NCI-H1930 (cell line): ENCODE data around the gene GFOD1.
"Not testable (repeated sequence)": the region's sequence is repeated elsewhere in the genome, so short reads cannot be mapped to it uniquely, and the experiment has no call there.

ENCODE experiments used
- DNase-seq, 2 experiments: peaks; one replicate each; lab custom pipeline; 2025; lab: John Stamatoyannopoulos, UW

Gene GFOD1

DNA sequence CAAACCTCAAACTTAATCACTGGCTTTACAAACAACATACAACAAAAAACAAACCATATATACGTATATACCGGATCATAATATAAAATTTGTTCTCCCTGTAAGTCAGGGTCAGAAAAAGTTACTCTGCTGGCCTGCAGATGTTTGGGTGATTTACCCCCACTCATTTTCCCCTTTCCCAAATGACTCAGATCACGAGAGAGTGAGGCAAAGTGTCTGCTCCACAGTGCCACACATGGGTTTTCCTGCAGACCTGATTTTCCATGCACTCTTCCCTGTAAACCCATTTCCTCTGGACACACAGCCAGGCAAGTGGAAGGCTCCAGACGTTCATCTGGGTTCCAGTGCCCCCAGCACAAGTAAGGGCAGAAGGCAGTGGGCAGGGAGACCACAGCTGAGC, 23.5 kb downstream of the GFOD1 start:
- no peak for DNase-seq

DNA sequence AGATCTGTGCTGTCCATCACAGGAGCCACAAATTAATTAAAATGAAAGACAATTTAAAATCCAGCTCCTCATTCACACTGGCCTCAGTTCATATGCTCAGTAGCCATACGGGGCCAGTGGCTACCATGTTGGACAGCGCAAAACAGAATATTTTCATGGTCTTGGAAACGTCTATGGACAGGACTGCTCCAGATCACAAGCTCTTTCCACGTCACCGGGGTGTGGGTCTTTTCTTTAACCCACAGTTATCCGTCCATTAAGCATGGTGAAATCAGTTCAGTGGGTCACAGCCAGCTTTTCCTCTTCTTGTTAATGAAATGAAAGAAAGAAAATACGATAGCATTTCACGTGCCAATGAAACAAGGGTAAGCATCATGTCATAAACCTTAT, 24.1 kb downstream of the GFOD1 start:
- DNase-seq: no peak

DNA sequence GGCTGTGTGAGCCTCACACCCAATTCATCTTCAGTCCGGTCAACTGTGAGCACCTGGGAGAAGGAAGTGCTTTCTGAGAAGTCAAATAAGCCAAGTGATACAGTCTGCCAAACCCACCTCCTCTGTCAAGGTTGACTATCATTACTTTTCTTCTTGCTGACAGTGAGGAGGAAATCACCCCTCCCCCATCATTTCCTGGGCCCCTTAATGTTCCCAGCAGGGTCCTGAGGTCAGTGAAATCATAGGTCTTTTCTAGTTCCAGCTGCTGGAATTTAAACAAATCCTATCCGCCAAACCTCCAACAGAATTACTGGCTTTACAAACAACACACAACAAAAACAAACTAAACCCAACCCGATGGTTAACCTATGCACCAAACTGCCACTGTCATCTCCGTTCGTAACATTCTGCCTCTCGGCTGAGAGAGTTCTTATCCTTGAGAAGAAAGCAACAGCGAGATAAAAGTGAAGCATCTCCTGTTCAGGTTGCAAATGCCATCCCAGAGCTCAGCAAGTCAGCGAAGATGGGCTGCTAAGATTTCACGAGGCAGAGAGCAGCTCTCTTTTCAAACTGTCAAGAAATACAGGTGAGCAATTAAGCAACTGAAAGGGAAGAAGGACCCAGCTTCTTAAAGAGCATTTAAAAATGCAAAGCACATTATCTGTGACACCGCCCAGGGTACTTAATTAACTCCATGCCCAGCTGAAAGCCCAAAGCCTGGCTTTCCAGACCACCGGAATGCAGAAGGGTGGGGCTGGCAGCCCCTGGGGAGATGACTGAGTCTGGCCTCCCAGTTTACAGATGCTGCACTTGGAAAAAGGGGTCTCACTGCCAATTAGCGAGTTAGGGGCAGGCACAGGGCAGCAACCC, 24.7 kb downstream of the GFOD1 start:
- no peak for DNase-seq

DNA sequence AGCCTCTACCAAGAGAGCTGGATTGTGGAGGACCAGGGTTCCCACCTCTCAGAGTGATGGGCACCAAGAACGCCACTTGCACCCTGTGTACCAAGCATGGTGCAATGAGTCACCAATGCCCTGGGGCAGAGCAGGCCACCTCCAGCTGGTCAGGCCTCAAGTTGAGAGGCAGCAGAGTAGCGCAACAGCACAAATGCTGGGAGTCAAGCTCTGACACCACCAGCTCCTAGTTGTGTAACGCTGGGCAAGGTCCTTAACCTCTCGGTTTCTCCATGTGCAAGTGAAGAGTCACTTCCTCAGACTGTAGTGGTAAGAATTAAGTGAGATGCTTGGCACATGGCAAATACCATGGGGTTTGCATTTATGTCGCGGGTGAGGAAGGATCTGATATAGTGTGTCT, 25.6 kb downstream of the GFOD1 start:
- DNase-seq: no peak

DNA sequence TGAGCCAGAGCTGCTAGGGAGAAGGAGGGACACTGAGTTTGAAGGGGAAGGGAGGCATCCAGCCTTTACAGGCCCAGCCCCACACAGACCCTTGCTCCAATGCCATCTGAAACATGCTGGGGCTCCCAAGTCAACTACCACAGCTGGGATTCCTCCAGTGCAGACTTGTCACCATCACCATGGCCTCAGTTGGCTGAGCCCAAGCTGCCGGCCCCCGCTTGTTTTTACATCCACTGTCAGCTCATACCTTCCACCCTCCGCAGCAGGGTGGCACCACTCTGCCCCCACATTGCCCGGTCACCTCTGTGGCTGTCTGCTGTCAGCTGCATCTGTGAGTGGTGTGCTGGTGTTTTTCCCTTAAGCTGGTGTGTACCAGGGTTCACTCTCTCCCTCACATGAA, 26.1 kb downstream of the GFOD1 start:
- no peak for DNase-seq

DNA sequence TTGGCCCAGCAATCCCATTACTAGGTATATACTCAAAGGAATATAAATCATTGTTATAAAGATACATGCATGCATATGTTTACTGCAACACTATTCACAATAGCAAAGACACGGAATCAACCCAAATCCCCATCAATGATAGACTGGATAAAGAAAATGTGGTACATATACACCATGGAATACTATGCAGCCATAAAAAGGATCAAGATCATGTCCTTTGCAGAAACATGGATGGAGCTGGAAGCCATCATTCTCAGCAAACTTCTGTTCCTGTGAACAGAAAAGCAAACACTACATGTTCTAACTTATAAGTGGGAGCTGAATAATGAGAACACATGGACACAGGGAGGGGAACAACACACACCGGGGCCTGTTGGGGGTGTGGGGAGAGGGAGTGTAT, 27.1 kb downstream of the GFOD1 start:
- DNase-seq: not testable (repeated sequence)

DNA sequence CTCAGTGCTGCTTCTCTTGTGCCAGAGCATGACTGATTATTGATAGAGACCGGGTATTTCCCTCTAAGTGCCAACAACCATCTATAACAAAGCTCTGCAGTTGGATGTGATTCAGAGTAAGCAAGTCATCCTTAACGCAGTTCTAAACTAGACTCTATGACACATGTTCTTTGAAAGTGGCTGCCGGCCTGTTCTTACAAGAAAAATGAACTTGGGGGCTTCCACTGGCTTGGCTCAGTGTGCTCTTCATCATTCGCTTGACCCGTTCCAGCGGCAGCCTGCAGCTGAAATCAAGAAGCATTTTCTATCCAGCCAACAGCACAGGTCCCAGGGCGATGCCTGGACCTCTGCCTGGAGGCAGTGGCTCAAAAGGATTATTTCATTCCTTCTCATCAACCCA, 29.8 kb downstream of the GFOD1 start:
- no peak for DNase-seq

DNA sequence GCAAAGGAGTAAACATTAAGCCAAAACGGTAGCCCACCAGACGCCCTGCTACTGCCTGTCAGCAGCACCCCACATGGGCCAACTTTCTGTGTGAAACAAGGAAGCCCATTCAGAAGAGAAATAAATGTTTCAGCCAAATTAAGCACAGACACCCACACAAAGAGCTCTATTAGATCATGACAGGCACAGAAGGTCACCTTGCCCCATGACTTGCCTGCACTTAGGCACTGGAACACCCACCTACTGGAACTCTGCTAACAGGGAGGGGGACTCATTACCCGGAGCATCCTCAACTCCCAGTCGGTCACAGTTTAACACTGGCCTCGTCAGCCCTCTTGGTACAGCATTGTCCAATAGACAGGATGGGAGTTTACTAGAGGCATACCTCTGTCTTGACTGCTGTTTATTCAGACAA, 31.8 kb downstream of the GFOD1 start:
- DNase-seq: no peak

DNA sequence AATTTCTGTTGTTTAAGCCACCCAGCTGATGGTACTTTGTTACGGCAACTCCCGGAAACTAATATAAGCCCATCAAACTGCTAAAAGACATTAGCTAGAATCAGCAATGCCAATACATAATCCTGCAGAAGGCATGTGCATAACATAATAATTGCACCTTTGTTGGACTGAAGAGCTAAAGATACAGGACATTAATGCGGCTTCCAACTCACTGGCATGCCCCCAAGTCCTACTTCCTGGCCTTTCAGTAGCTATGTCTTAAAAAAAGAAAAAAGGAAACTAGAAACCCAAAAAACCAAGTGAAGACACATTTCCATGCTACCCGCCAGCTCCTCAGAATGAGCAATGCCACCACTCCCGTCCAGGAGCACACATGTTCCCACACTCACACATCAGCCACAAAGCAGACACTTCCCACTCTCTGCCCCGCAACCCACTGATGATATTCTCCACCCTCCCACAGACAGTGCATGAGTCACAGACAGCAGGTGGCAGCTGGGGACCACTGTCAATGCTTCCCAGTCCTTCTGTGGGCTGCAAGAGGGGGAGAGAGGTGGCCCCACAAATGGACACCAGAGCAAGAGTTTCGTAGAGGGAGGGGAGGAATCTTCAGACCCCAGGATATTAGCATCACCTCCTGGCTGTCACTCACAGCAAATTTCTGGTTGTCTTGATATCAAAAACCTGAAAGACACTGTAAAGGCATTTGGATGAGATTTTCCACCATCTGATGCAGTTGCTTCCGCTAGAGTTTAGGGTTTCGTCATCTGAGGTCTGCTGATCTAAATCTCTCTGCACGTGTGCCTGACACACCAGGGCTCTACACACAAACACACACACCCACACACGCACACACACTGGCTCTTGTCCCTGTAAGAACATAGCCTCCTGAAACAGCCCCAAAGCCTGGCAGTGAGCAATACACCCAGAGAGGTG, 32.8 kb downstream of the GFOD1 start:
- no peak for DNase-seq

DNA sequence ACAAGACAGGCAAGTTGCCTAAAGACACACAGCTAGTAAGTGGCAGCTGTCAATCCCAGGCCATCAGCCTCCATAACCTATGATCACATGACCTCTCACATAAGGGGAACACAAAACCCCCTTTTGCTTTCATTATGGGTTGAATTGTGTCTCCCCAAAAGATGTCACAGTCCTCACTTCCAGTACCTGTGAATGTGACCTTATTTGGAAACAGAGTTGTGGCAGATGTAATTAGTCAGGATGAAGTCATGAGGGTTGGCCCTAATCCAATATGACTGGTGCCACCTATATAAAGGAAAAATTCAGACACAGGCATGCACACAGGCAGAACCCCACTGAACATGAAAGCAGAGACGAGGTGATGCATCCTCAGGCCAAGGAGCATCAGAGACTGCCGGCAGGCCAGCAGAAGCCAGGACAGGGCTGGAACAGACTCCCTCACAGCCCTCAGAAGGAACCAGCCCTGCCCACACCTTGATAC, 33.6 kb downstream of the GFOD1 start:
- no peak for DNase-seq

DNA sequence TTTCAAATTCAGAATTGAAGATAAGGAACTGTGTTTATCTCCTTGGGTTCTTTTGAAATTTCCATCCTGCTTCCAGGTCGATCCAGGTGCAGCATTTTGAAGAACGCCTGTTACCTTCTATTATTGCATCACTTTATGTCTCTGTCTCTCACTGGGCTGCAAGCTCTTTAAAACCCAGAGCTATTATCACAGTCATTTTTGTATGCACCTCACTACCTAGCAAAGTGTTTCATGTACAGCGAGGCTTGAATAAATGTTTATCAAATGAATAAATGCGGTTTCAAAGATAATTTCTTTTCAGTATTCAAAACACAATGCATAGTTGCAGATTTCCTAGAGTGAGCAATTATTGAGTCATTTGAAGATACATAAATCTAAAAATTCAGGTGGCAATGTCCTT, 34.2 kb downstream of the GFOD1 start:
- peak in 1 of 2 experiments; percentile 4 for DNase-seq

DNA sequence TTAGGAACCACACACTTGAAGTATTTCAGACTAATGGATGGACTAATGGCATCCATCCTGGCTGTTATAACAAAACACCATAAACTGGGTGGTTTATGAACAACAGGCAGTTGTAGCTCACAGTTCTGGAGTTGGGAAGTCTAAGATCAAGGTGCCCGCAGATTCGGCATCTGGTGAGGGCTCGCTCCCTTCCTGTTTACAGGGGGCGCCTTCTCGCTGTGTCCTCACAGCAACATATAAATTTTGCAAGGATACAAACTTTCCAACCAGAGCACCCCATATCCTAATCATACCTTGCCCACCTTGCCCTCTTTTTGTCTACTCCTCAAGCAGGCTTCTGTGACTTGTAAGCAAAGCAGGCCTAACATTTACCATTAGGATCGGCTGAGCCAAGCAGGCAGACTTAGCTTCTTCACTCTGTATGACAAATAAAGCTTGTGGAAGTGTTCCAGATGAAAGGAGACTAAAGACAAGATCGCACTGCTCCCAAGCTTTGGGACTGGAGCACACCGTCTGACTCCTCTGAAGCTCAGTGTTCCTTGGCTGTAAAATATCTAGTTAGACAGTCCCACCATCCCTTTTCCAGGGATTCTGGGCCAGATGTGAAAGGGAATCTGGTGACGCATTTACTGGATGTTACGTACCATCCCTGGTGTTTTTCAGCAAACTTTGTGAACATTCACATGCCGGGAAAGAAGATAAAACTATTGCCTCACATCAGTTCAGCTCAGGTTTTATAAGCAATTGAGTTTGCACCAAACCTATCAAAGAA, 34.9 kb downstream of the GFOD1 start:
- DNase-seq: no peak

DNA sequence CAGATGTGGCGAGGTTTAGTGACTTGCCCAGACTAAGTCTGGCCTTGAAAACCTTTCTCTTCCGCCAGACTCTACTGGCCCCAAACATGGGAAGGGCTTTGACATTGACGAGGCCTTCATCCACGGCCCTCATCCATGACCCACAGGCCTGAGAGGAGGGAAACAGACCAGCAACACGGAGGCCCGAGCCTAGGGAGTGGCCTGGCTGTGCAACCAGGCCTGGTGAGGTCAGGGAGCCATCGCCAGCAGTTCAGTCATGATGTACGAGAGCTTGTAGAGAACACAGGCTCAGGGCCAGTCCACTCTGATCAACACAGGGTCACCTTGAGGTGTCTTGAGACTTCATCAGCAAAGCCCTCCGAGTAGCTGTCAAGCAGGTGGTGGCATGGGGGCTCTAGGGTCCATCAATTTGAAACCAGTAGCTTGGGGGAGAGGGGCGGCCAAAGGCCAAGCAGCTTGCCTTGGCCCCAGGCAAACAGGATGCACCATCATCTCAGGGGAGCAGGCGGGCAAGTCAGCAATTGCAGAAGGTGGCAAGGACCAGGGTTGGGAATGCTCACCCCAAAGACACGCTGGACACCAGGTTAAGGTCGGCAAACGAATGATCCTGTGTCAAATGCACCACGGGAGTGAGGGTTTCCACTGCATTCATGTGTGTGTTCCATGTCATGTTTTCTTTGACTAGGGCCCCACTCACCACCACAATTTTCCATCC, 36.1 kb downstream of the GFOD1 start:
- no peak for DNase-seq

DNA sequence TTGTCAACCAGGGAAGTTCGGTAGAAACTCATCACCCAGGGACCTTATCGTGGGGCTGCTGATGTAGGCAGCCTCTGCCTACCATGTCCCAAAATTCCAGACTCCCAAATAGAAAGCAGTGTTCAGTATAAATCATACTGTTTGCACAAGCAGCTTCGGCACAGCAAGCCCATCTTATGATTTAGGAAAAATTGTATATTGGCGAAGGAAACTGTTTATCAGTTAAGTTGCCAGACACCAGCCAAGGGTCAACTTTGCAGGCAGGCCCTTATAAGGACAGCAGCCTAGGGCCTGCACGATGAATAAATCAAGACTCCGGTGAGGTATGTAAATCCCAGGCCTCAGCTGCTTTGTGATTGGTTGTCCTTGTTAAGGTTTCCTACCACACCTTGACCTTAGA, 36.8 kb downstream of the GFOD1 start:
- DNase-seq: no peak

DNA sequence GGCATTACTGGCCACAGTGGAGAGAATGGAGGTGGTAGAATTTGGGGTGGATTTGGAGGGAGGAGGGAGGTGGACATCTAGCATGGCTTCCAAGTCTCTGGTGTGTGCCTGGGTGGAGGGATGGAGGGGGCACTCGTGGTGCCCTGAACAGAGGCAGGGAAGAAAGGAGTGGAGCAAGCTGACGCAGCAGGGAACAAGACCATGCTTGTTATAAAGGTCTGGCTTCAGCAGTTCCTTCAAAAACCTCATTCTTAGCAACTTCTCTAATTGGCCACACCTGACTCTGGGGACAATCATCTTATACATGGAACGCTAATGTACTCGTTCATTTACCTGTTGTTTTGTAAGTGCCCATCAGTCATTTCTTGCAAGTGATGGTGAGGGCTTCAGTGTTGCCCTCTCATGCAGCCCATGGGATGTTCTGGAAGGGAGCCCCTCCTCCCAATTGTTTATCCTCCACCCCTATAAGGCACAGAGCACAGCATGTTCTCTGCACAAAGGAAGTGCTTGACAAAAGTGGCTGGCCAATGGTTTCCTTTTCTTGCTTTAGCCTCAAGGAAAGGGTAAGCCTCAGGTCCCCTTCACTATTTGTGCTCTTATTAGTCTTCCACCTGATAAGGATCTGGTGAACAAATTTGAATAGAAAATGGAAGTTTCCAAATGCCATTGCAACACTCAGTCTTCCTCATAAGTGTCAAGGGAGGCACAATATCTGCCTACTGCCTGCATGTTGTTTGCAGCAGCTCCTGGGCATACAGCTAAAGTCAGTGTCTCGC, 39.3 kb downstream of the GFOD1 start:
- no peak for DNase-seq

DNA sequence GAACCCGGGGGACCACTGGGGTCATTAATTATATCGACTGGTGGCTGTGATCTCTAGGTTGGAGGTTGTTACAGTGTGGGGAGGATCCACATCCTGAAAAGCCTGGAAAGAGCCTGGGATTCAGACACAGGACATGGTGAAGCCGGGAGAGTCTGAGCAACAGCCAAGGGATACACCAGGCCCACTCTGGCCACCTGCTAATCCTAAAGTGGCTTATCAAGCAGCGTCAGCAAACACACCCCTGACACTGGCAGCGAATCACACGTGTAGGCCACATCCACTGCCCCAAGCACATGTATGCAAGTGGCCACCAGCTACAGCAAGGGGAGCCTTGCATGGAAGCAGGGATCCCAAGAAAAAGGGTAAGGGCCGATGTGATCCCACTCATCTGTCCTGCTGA, 41.0 kb downstream of the GFOD1 start:
- no peak for DNase-seq

DNA sequence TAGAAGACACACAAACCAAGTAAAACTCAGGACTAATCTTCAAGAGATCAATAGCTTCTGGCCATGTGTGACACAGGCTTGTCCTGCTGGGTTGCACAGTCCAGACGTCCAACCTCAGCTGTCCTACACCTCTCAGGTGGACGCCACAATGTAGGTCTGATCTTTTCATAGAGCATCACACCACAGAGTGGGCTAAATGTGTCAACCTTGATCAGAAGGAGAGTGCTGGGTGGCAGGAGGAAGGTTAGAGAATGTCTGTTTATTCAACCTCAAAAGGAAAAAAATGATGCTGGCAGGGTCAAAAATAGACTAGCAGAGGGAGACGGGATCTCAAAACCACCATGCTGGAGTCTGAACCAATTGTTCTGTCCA, 41.7 kb downstream of the GFOD1 start:
- DNase-seq: no peak

DNA sequence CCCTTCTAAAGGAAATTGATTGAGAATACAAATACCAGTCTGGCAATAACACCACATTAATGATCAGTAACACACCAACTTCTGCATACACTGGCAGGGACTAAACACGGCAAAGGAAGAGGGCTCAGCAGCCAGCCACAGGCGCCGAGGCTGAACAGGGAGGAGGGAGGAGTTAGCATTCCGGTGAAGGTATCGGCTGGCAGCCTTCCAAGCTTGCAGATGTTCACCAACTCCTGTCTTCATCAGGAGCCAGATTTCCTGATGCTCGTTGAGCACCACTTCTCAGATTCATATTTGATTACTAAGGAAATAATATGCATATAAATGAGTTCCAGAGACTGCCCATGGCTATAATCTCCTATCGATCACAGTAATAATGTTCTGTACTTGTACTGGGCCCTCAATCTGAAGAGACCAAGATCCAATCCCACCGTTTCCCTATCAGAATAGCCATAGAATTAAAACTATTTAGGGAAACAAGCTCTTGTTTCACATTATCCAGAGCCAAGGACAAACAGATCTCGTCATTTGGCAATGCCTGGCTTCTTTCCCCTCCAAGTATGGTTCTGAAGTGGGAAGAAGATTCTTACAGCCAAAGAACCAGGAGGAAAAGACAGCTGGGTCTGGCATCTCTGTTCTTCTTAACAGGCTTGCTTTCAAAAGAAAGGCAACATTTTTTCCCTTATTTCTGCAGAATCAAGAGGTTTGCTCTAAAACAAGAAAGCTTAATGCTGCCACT, 42.2 kb downstream of the GFOD1 start:
- DNase-seq: no peak

DNA sequence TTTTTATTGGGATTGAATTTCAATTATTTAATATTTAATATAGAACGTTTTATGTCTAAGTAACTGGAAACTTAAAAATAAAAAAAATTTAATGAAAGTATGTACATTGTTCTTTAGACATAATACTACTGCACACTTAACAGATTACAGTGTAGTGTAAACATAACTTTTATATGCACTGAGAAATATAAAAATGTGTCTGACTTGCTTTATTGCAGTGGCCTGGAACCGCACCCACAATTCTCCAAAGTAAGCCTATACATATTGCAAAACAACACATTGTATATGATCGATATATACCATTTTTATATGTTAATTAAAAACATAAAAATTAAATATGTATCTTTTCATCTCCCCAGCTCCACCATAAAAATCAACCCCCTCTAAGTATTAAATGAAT, 42.8 kb downstream of the GFOD1 start:
- no peak for DNase-seq

DNA sequence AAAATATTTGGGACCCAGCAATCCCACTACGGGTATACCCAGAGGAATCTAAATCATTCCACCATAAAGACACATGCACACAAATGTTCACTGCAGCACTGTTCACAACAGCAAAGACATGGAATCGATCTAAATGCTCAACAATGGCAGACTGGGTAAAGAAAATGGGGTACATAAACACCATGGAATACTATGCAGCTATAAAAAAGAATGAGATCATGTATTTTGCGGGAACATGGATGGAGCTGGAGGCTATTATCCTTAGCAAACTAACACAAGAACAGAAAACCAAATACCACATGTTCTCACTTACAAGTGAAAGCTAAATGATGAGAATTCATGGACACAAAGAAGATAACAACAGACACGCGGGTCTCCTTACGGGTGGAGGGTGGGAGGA, 43.4 kb downstream of the GFOD1 start:
- not testable (repeated sequence) for DNase-seq
